AG08396 (cell line): Measurements from ENCODE around the gene OR1L8.

Source experiments
- DNase-seq: peaks from one replicate; pipeline ENCODE4 v3.0.0; 2012; ENCODE audit warnings: low spot score, mixed read lengths

The OR1L8 gene

DNA sequence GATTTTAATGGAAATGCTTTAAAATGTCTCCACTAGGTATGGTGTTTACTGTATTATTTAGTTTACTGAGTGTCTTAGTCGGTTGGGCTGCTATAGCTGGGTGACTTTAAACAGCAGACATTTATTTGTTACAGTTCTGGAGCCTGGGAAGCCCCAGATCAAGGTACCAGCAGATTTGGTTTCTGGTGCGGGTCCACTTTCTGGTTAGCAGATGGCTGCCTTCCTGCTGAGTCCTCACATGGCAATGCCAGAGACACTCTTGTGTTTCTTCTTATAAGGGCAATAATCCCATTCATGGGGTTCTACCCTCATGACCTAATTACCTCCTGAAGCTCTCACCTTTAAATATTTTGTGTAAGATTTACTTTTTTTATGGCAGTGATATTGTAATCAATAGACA lies 65.0 kb downstream of the OR1L8 start:
- DNase-seq: no peak
